Endothelial cell of umbilical vein (primary cell): ENCODE results near the gene RASIP1. TPM values are rescaled to one million over a fixed set of nuclear protein-coding genes. Genes with fewer than 3 reads are reported as not detected.

Experiments
- BruUV-seq: library from RNA; stranded (reverse); fragments of 400-500 nt; replicated peaks from 2 replicates; lab custom pipeline; 2021; lab: Mats Ljungman, UMichigan
- CTCF ChIA-PET: fragments of 300-600, 350-600 bp; sonication (Branson Sonifier 250); formaldehyde crosslinking; loops from one replicate; lab custom pipeline; 2021; ENCODE audit warnings: antibody characterized with exemption, inconsistent platforms; lab: Charles Lee
- POLR2A ChIA-PET: fragments of 300-600, 350-600 bp; sonication (Branson Sonifier 250); formaldehyde crosslinking; loops from one replicate; lab custom pipeline; 2021; ENCODE audit warnings: antibody characterized with exemption, inconsistent platforms; lab: Charles Lee
- DNase-seq: peaks from one replicate; pipeline ENCODE4 v3.0.0-alpha.2; 2011; ENCODE audit warnings: low read depth, low spot score
- FAIRE-seq: peaks from 2 replicates; lab custom pipeline; 2011; peaks lifted over from hg19 to GRCh38; lab: Jason Lieb, UNC
- H2AFZ ChIP-seq: 2 replicates; pipeline ENCODE4 v1.6.0; 2012; ENCODE audit warnings: low read depth, low read length, control low read depth, inconsistent platforms
- H3K27ac ChIP-seq: 2 replicates; pipeline ENCODE4 v1.5.1; 2011; ENCODE audit warnings: low read depth, mild to moderate bottlenecking, control low read depth, low read length, moderate library complexity; ENCODE audit not compliant: insufficient read depth
- H3K27me3 ChIP-seq, 2 experiments: 2 replicates each; pipeline versions ENCODE4 v1.6.0 to v1.6.1; 2011; ENCODE audit warnings: low read length in 2 of 2, mixed read lengths in 1 of 2; ENCODE audit not compliant: control insufficient read depth in 2 of 2, insufficient read depth in 2 of 2
- H3K36me3 ChIP-seq, 2 experiments: 2 replicates in 1 of 2; 3 replicates in 1 of 2; pipeline ENCODE4 v1.5.1; 2011; ENCODE audit warnings: low read length in 2 of 2, mild to moderate bottlenecking in 1 of 2, moderate library complexity in 1 of 2; ENCODE audit not compliant: control insufficient read depth in 2 of 2, insufficient read depth in 2 of 2; ENCODE audit errors: extremely low read depth in 1 of 2
- H3K4me1 ChIP-seq: 3 replicates; pipeline ENCODE4 v1.5.1; 2011; ENCODE audit warnings: mild to moderate bottlenecking, low read length; ENCODE audit not compliant: control insufficient read depth, insufficient read depth; ENCODE audit errors: extremely low read depth
- H3K4me2 ChIP-seq: 2 replicates; pipeline ENCODE4 v1.6.1; 2011; ENCODE audit warnings: low read length, control low read depth, mixed read lengths; ENCODE audit not compliant: insufficient read depth
- H3K4me3 ChIP-seq, 3 experiments: fragments of 200-600 bp in 1 of 3; sonication (generic), shearing (Covaris generic) in 1 of 3; replicated peaks in 1 of 3; 2 replicates each; pipeline ENCODE4 v1.5.1; 2011 to 2016; ENCODE audit warnings: control low read depth in 3 of 3, low read length in 3 of 3, mild to moderate bottlenecking in 2 of 3, inconsistent platforms in 1 of 3, low read depth in 1 of 3, moderate library complexity in 1 of 3; ENCODE audit not compliant: insufficient read depth in 1 of 3
- H3K79me2 ChIP-seq: 2 replicates; pipeline ENCODE4 v1.6.0; 2012; ENCODE audit warnings: low read length, inconsistent platforms; ENCODE audit not compliant: control insufficient read depth, insufficient read depth
- H3K9ac ChIP-seq: replicated peaks from 2 replicates; pipeline ENCODE3; 2011; ENCODE audit warnings: low read length, control low read depth; ENCODE audit not compliant: insufficient read depth; ENCODE audit errors: extremely low read depth
- H3K9me1 ChIP-seq: replicated peaks from 3 replicates; pipeline ENCODE4 v1.6.0; 2011; ENCODE audit warnings: mild to moderate bottlenecking, low read length; ENCODE audit not compliant: control insufficient read depth, insufficient read depth; ENCODE audit errors: extremely low read depth
- H3K9me3 ChIP-seq: replicated peaks from 2 replicates; pipeline ENCODE4 v1.5.1; 2012; ENCODE audit warnings: low read length, inconsistent platforms; ENCODE audit not compliant: control insufficient read depth, insufficient read depth
- H4K20me1 ChIP-seq: replicated peaks from 2 replicates; pipeline ENCODE3; 2011; ENCODE audit warnings: mild to moderate bottlenecking, low read length; ENCODE audit not compliant: control insufficient read depth, insufficient read depth; ENCODE audit errors: extremely low read depth
- CTCF ChIP-seq, 2 donors: IDR thresholded peaks; 1 replicate in 1 of 2; 2 replicates in 1 of 2; pipeline ENCODE4 v1.5.1; 2011; ENCODE audit warnings: low read length in 2 of 2, mild to moderate bottlenecking in 2 of 2, moderate library complexity in 2 of 2, control low read depth in 1 of 2, inconsistent platforms in 1 of 2, low read depth in 1 of 2; ENCODE audit not compliant: insufficient read depth in 1 of 2; ENCODE audit errors: extremely low read depth in 1 of 2
- EZH2 ChIP-seq: IDR thresholded peaks from 2 replicates; pipeline ENCODE4 v1.6.1; 2012; ENCODE audit warnings: borderline replicate concordance, low read depth, mild to moderate bottlenecking, moderate library complexity, low read length, inconsistent platforms; ENCODE audit not compliant: severe bottlenecking
- FOS ChIP-seq: IDR thresholded peaks from 2 replicates; pipeline ENCODE4 v1.6.1; 2011; ENCODE audit warnings: mild to moderate bottlenecking, low read length, moderate library complexity, borderline replicate concordance; ENCODE audit not compliant: insufficient read depth
- GATA2 ChIP-seq: IDR thresholded peaks from 2 replicates; pipeline ENCODE4 v1.7.0; 2011; ENCODE audit warnings: low read depth, mild to moderate bottlenecking, moderate library complexity, mixed read lengths, low read length; ENCODE audit not compliant: insufficient read length, insufficient read depth
- JUN ChIP-seq: IDR thresholded peaks from 2 replicates; pipeline ENCODE4 v1.6.1; 2011; ENCODE audit warnings: borderline replicate concordance, low read depth; ENCODE audit not compliant: insufficient read length, insufficient read depth
- MYC ChIP-seq: IDR thresholded peaks from one replicate; pipeline ENCODE4 v1.6.1; 2011; ENCODE audit warnings: mild to moderate bottlenecking, low read depth, low read length
- POLR2A ChIP-seq: IDR thresholded peaks from 2 replicates; pipeline ENCODE4 v1.6.1; 2012; ENCODE audit warnings: low read depth, mild to moderate bottlenecking, control low read depth, low read length
- POLR2AphosphoS5 ChIP-seq: IDR thresholded peaks from 2 replicates; pipeline ENCODE4 v1.6.1; 2012; ENCODE audit warnings: low read depth, mild to moderate bottlenecking, control low read depth, low read length, moderate library complexity; ENCODE audit not compliant: insufficient read depth
- dilution Hi-C: fragments of 300-500 bp; cut with MboI; formaldehyde crosslinking; loops from one replicate; pipeline ENCODE4 v1.15.0; 2019; ENCODE audit warnings: low sequenced_read_pairs; ENCODE audit not compliant: extremely low pct_ligation_motif_present
- intact Hi-C: fragments of 100-400 bp; cut with micrococcal nuclease; formaldehyde crosslinking; loops from one replicate; pipeline ENCODE4 v1.10.0; 2022
- polyA plus RNA-seq, 4 experiments: library from polyadenylated mRNA; depleted of rRNA in 3 of 4; stranded (reverse) in 3 of 4; unstranded in 1 of 4; fragments of >200 nt; gene quantifications; 2 replicates each; pipeline versions ENCODE4 v1.2.1 to v1.2.3, GENCODE V29; 2011 to 2012; ENCODE audit warnings: missing spikeins in 1 of 4
- total RNA-seq: library from RNA; stranded (reverse); gene quantifications from 2 replicates; pipeline ENCODE4 v1.2.3, GENCODE V29; 2021
- TF ChIP-seq, protein P1 (sequence below): IDR thresholded peaks from 2 replicates; pipeline ENCODE4 v1.6.1; 2011; ENCODE audit not compliant: insufficient read depth, insufficient read length

RASIP1 gene
- total and polyA plus RNA-seq, 2 donors (not counting 3 experiments of a cell fraction or from before 2014, with no cell fraction given), result 66.2 to 82.1 TPM

DNA sequence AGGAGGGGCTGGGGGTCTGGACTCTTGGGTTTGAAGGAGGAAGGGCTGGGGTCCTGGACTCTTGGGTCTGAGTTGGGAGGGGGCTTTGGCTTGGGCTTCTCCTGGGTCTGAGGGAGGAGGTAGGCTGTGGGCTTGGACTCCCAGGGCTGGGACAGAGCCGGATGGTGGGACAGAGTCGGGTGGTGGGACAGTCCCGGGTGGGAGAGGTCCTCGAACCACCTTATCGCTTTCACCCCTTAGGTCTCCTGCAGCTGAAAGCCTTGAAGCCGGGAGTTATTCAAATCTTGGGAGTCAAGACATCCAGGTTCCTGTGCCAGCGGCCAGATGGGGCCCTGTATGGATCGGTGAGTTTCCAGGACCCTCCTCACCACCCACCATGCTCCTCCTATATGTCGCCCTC is 16.3 kb upstream of the RASIP1 start:
- Histone ChIP-seq H2AFZ (no peak overlapping the region), H3K4me3 (no peak overlapping the region), H4K20me1 (no peaks in the 10 kb centered on the region), H3K9me3 (no peaks in the 10 kb centered on the region), H3K79me2 (peaks cover 5% of the 10 kb centered on the region), H3K4me1 (peaks cover 18% of the 10 kb centered on the region), H3K27ac (no peak overlapping the region), H3K9me1 (no peaks in the 10 kb centered on the region), H3K9ac (no peak overlapping the region), H3K36me3 (no peaks in the 10 kb centered on the region), H3K4me2 (no peak overlapping the region), H3K27me3 (no peaks in the 10 kb centered on the region)
- intact Hi-C loops, result no loop called here
- CTCF ChIA-PET, result no interaction called here
- DNase-seq (no peak), FAIRE-seq (no peak)
- TF ChIP-seq FOS (no peak), CTCF (IDR thresholded peaks at IDR 0.05; ENCODE audit: extremely low read depth in 1 of 2, insufficient read depth in 1 of 2, low read depth in 1 of 2, low read length in 2 of 2) (no peak), EZH2 (no peak), JUN (no peak), POLR2A (no peak), POLR2AphosphoS5 (no peak), MYC (no peak), GATA2 (no peak)
- TF ChIP-seq, protein P1, sequence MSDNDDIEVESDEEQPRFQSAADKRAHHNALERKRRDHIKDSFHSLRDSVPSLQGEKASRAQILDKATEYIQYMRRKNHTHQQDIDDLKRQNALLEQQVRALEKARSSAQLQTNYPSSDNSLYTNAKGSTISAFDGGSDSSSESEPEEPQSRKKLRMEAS, result no peak
- POLR2A ChIA-PET, result no interaction called here
- dilution Hi-C loops, result no loop called here
- no TSS peak for BruUV-seq
